M059J (cell line): Measurements from ENCODE around the gene ADAMTS7. TPM values are rescaled to one million over a fixed set of nuclear protein-coding genes. Genes with fewer than 3 reads are reported as not detected.
"Not testable (repeated sequence)": the region's sequence is repeated elsewhere in the genome, so short reads cannot be mapped to it uniquely, and the experiment has no call there.

Experiments used
- DNase-seq: peaks from one replicate; pipeline ENCODE4 v3.0.0-alpha.2; 2012; ENCODE audit warnings: low read depth
- total RNA-seq: library from RNA; depleted of rRNA; stranded (reverse); fragments of >200 nt; shearing (Covaris generic); gene quantifications from 2 replicates; pipeline ENCODE4 v1.2.3, GENCODE V29; 2014

ADAMTS7 gene
- total RNA-seq, 1 experiment from 2014 or later: 0.79 TPM

GRCh38 chr15:78765154-78765860, 46.0 kb downstream of the ADAMTS7 start:
- not testable (repeated sequence) for DNase-seq

- not testable (repeated sequence) for DNase-seq
These were observed 46.7 kb downstream of the ADAMTS7 start for GRCh38 chr15:78764340-78765153.

GRCh38 chr15:78763796-78764241, 47.4 kb downstream of the ADAMTS7 start:
- DNase-seq: no peak

GRCh38 chr15:78762985-78763795, 48.1 kb downstream of the ADAMTS7 start:
- no peak for DNase-seq

- not testable (repeated sequence) for DNase-seq
These were observed 48.8 kb downstream of the ADAMTS7 start for GRCh38 chr15:78762386-78762961.

- DNase-seq: no peak
These were observed 49.3 kb downstream of the ADAMTS7 start for GRCh38 chr15:78761891-78762385.

- not testable (repeated sequence) for DNase-seq
These were observed 49.8 kb downstream of the ADAMTS7 start for GRCh38 chr15:78761475-78761874.

- DNase-seq: no peak
These were observed 50.2 kb downstream of the ADAMTS7 start for GRCh38 chr15:78761020-78761419.

- not testable (repeated sequence) for DNase-seq
These were observed 51.0 kb downstream of the ADAMTS7 start for GRCh38 chr15:78760091-78760882.

- DNase-seq: not testable (repeated sequence)
These were observed 51.8 kb downstream of the ADAMTS7 start for GRCh38 chr15:78759361-78759998.

- not testable (repeated sequence) for DNase-seq
These were observed 52.6 kb downstream of the ADAMTS7 start for GRCh38 chr15:78758486-78759200.

GRCh38 chr15:78758084-78758483, 53.2 kb downstream of the ADAMTS7 start:
- DNase-seq: not testable (repeated sequence)

GRCh38 chr15:78757636-78757905, 53.7 kb downstream of the ADAMTS7 start:
- no peak for DNase-seq

GRCh38 chr15:78756781-78757635, 54.3 kb downstream of the ADAMTS7 start:
- DNase-seq: peak; percentile 88

GRCh38 chr15:78755900-78756591, 55.2 kb downstream of the ADAMTS7 start:
- DNase-seq: peak; percentile 79

- not testable (repeated sequence) for DNase-seq
These were observed 56.5 kb downstream of the ADAMTS7 start for GRCh38 chr15:78754637-78755280.

GRCh38 chr15:78753751-78754535, 57.3 kb downstream of the ADAMTS7 start:
- DNase-seq: not testable (repeated sequence)
